Measurements from ENCODE around the gene NSMF. TPM values are rescaled to one million over a fixed set of nuclear protein-coding genes. Genes with fewer than 3 reads are reported as not detected.

The NSMF gene
- total RNA-seq, 2 donors from 2014 or later = 12.0 to 61.3 TPM

- no peaks in the 10 kb centered on the region for H3K36me3 Mint-ChIP-seq
- DNase-seq (ENCODE audit: low spot score in 2 of 2) (no peak), ATAC-seq (no peak)
- H3K9me3 Mint-ChIP-seq = no peaks in the 10 kb centered on the region
- no peak overlapping the region for H3K27ac Mint-ChIP-seq
Observed at GRCh38 chr9:137433916-137434431, 25.2 kb downstream of the NSMF start.

GRCh38 chr9:137433349-137433915, 25.7 kb downstream of the NSMF start:
- no peak for ATAC-seq
- DNase-seq (ENCODE audit: low spot score in 2 of 2) = no peak
- Mint-ChIP-seq H3K9me3 (no peaks in the 10 kb centered on the region), H3K27ac (no peak overlapping the region), H3K36me3 (no peaks in the 10 kb centered on the region)

GRCh38 chr9:137432687-137433348, 26.3 kb downstream of the NSMF start:
- no peak overlapping the region for H3K27ac Mint-ChIP-seq
- H3K9me3 Mint-ChIP-seq = no peaks in the 10 kb centered on the region
- ATAC-seq (no peak), DNase-seq (ENCODE audit: low spot score in 2 of 2) (no peak)
- no peaks in the 10 kb centered on the region for H3K36me3 Mint-ChIP-seq

GRCh38 chr9:137431416-137431931, 27.7 kb downstream of the NSMF start:
- no peaks in the 10 kb centered on the region for H3K9me3 Mint-ChIP-seq
- H3K27ac Mint-ChIP-seq = no peak overlapping the region
- DNase-seq (ENCODE audit: low spot score in 2 of 2) = no peak

GRCh38 chr9:137430723-137431415, 28.3 kb downstream of the NSMF start:
- ATAC-seq (no peak), DNase-seq (ENCODE audit: low spot score in 2 of 2) (no peak)
- Mint-ChIP-seq H3K9me3 (no peaks in the 10 kb centered on the region), H3K27ac (no peak overlapping the region), H3K36me3 (no peaks in the 10 kb centered on the region)

More at GRCh38 chr9:137431416-137431931, 27.7 kb downstream of the NSMF start:
- no peaks in the 10 kb centered on the region for H3K36me3 Mint-ChIP-seq
- no peak for ATAC-seq

GRCh38 chr9:137429974-137430722, 29.0 kb downstream of the NSMF start:
- Mint-ChIP-seq H3K36me3 (no peaks in the 10 kb centered on the region), H3K9me3 (no peaks in the 10 kb centered on the region), H3K27ac (no peak overlapping the region)
- DNase-seq (ENCODE audit: low spot score in 2 of 2) (no peak), ATAC-seq (no peak)

- Mint-ChIP-seq H3K9me3 (no peaks in the 10 kb centered on the region), H3K27ac (no peak overlapping the region), H3K36me3 (no peaks in the 10 kb centered on the region)
- DNase-seq (ENCODE audit: low spot score in 2 of 2) (no peak), ATAC-seq (no peak)
Observed at GRCh38 chr9:137429546-137429890, 29.6 kb downstream of the NSMF start.

GRCh38 chr9:137428841-137429545, 30.1 kb downstream of the NSMF start:
- no peak for DNase-seq (ENCODE audit: low spot score in 2 of 2)
- H3K36me3 Mint-ChIP-seq = no peaks in the 10 kb centered on the region
- H3K27ac Mint-ChIP-seq = no peak overlapping the region
- no peaks in the 10 kb centered on the region for H3K9me3 Mint-ChIP-seq
- ATAC-seq = no peak

- Mint-ChIP-seq H3K27ac (no peak overlapping the region), H3K36me3 (no peaks in the 10 kb centered on the region), H3K9me3 (no peaks in the 10 kb centered on the region)
- no peak for ATAC-seq
- no peak for DNase-seq (ENCODE audit: low spot score in 2 of 2)
Observed at GRCh38 chr9:137428311-137428630, 30.9 kb downstream of the NSMF start.

- Mint-ChIP-seq H3K27ac (no peak overlapping the region), H3K9me3 (no peaks in the 10 kb centered on the region)
Observed at GRCh38 chr9:137427454-137428310, 31.5 kb downstream of the NSMF start.

GRCh38 chr9:137426018-137426681, 33.0 kb downstream of the NSMF start:
- no peak overlapping the region for H3K27ac Mint-ChIP-seq
- H3K9me3 Mint-ChIP-seq = no peaks in the 10 kb centered on the region
- ATAC-seq = no peak
- no peak for DNase-seq (ENCODE audit: low spot score in 2 of 2)
- no peaks in the 10 kb centered on the region for H3K36me3 Mint-ChIP-seq

More at GRCh38 chr9:137427454-137428310, 31.5 kb downstream of the NSMF start:
- ATAC-seq = no peak
- H3K36me3 Mint-ChIP-seq = no peaks in the 10 kb centered on the region
- DNase-seq (ENCODE audit: low spot score in 2 of 2) = no peak

- ATAC-seq (peak in 1 of 2 donors; percentile 28), DNase-seq (ENCODE audit: low spot score in 2 of 2) (no peak)
- Mint-ChIP-seq H3K9me3 (no peaks in the 10 kb centered on the region), H3K36me3 (no peaks in the 10 kb centered on the region), H3K27ac (no peak overlapping the region)
Observed at GRCh38 chr9:137423514-137424291, 35.4 kb downstream of the NSMF start.

GRCh38 chr9:137422604-137423513, 36.3 kb downstream of the NSMF start, which contains the start of the genes EXD3 and NOXA1:
Gene EXD3, minus strand, starts transcription at chr9:137423162. Its CDS starts 27,805 bp downstream, at chr9:137395357.
Gene NOXA1, plus strand, starts transcription at chr9:137423393. Its CDS starts 137 bp downstream, at chr9:137423530.
- peak; percentile 89 to 95 for ATAC-seq
- DNase-seq (ENCODE audit: low spot score in 2 of 2) = peak; percentile 88 to 98
- Mint-ChIP-seq H3K36me3 (no peaks in the 10 kb centered on the region), H3K9me3 (no peaks in the 10 kb centered on the region), H3K27ac (peak within 1 kb of the TSS in 1 of 2 donors; percentile 76)
